Lower leg skin (tissue), 4 donors: ENCODE data around the gene PTPRC. TPM values are rescaled to one million over a fixed set of nuclear protein-coding genes. Genes with fewer than 3 reads are reported as not detected.

Experiments used
- DNase-seq, 2 donors: peaks; one replicate each; pipeline ENCODE4 v3.0.0-alpha.2; 2019; ENCODE audit warnings: low spot score in 2 of 2
- H3K4me3 ChIP-seq: fragments of 200-600 bp; sonication (generic); 2 replicates; pipeline ENCODE4 v1.5.1; 2017; ENCODE audit warnings: mild to moderate bottlenecking, low read depth; ENCODE audit not compliant: poor library complexity, severe bottlenecking
- CTCF ChIP-seq, 3 donors: fragments of 450-650 bp; IDR thresholded peaks; one replicate each; pipeline ENCODE4 v1.5.1; 2016; ENCODE audit warnings: antibody characterized with exemption in 3 of 3, mild to moderate bottlenecking in 3 of 3, moderate library complexity in 2 of 3
- POLR2A ChIP-seq, 2 donors: fragments of 450-650 bp; IDR thresholded peaks; one replicate each; pipeline ENCODE4 v1.6.1; 2016 to 2017; ENCODE audit warnings: antibody characterized with exemption in 2 of 2, mild to moderate bottlenecking in 1 of 2, moderate library complexity in 1 of 2
- WGBS, 2 donors: methylation state at CpG; one replicate each; pipeline ENCODE4 v1.1.5; 2018; 5-methylcytosine and 5-hydroxymethylcytosine counted together
- intact Hi-C: fragments of 100-400 bp; cut with DNase I; formaldehyde crosslinking; loops from one replicate; pipeline ENCODE4 v1.15.0; 2023; ENCODE audit warnings: low total_unique reads
- total RNA-seq, 4 donors: library from RNA; depleted of rRNA; stranded (reverse); fragments of >200 nt; gene quantifications; one replicate each; pipeline ENCODE4 v1.1.0, GENCODE V29; 2016

PTPRC gene
- total RNA-seq, 4 donors from 2014 or later = 4.0 to 8.3 (median 4.7) TPM

DNA sequence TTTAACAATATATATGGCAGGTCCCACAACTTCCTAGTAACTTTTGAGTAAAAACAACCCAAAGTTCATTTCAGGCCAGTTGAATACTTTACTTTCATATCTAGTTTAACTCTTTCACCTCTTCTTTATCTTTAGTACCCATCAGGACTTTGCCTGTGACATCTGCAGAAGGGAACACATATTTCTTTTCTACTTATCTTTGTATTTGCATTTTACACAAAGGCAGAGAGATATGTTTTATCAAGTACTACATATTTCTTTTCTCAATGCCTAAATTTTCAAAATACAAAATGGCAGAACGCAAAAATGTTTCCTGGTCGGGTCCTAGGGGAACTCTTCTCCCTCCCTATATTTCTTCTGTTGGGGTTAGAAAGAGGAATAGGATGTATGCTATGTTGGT is 6.8 kb upstream of the PTPRC start:
- no peak overlapping the region for H3K4me3 ChIP-seq
- WGBS, 2 donors = 76 to 83% methylated on average over 2 of the region's 2 CpGs
- TF ChIP-seq CTCF (IDR thresholded peaks at IDR 0.05) = no peak
- TF ChIP-seq POLR2A (IDR thresholded peaks at IDR 0.05) = no peak
- no peak for DNase-seq
- intact Hi-C loops = no loop called here

GRCh38 chr1:198633675-198634121 is 5.1 kb upstream of the PTPRC start:
- WGBS, 2 donors = 84 to 87% methylated on average over 2 of the region's 2 CpGs
- TF ChIP-seq CTCF (IDR thresholded peaks at IDR 0.05) = no peak
- no peak for TF ChIP-seq POLR2A (IDR thresholded peaks at IDR 0.05)
- intact Hi-C loops = no loop called here

GRCh38 chr1:198635964-198636363 is 2.9 kb upstream of the PTPRC start:
- intact Hi-C loops = no loop called here
- no peak for DNase-seq
- TF ChIP-seq POLR2A (IDR thresholded peaks at IDR 0.05) (no peak), CTCF (IDR thresholded peaks at IDR 0.05) (no peak)

More at GRCh38 chr1:198633675-198634121, 5.1 kb upstream of the PTPRC start:
- no peak overlapping the region for H3K4me3 ChIP-seq
- no peak for DNase-seq

GRCh38 chr1:198636391-198636790 is 2.4 kb upstream of the PTPRC start:
- TF ChIP-seq CTCF (IDR thresholded peaks at IDR 0.05) = no peak
- no peak for TF ChIP-seq POLR2A (IDR thresholded peaks at IDR 0.05)
- H3K4me3 ChIP-seq = no peak overlapping the region
- DNase-seq = no peak
- WGBS, 2 donors = 77 to 84% methylated on average over 2 of the region's 2 CpGs
- intact Hi-C loops = no loop called here

More at GRCh38 chr1:198635964-198636363, 2.9 kb upstream of the PTPRC start:
- H3K4me3 ChIP-seq = no peak overlapping the region

- TF ChIP-seq CTCF (IDR thresholded peaks at IDR 0.05) = no peak
- no peak for TF ChIP-seq POLR2A (IDR thresholded peaks at IDR 0.05)
- intact Hi-C loops = no loop called here
- no peak for DNase-seq
- 85 to 86% methylated on average over 2 of the region's 2 CpGs for WGBS, 2 donors
- no peak overlapping the region for H3K4me3 ChIP-seq
Measured at GRCh38 chr1:198637157-198637556, 1.7 kb upstream of the PTPRC start.

DNA sequence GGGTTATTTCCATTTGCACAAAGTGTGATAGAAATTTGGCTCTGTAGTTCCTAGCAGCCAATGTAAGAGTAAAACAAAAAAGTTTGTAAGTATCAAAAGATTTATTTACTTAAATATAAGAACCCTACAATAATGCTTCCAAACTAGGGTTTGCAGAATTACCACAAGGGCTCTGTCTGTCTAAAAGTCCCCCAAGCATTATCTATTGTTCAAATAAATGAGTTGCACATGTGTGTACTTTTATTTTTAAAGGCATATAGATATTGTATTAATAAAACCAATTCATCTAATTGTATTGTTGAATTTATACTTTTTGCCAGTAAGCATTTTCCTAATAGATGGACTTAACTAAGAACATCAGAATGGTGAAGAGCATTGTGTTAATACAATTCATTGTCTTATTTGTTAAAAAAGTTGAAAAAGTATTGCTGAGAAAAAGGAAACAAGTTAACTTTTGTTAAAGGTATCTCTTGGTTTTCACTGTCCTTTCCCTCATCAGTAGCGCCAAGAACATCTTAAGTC is 863 bp upstream of the PTPRC start:
- TF ChIP-seq CTCF (IDR thresholded peaks at IDR 0.05) (no peak), POLR2A (IDR thresholded peaks at IDR 0.05) (no peak)
- WGBS, 2 donors = 86 to 96% methylated on average over 1 of the region's 1 CpG
- intact Hi-C loops = no loop called here
- DNase-seq = no peak
- no peak overlapping the region for H3K4me3 ChIP-seq
